GM08714 (cell line): ENCODE data around the gene SERPINC1.
"Not testable (repeated sequence)": the region's sequence is repeated elsewhere in the genome, so short reads cannot be mapped to it uniquely, and the experiment has no call there.

Source experiments
- H3K4me3 ChIP-seq: fragments of 200-500 bp; sonication (Bioruptor generic); 2 replicates; pipeline ENCODE4 v1.5.1; 2014; ENCODE audit warnings: mild to moderate bottlenecking, low read length, inconsistent platforms
- ZNF274 ChIP-seq: IDR thresholded peaks from 2 replicates; pipeline ENCODE4 v1.6.1; 2012; ENCODE audit warnings: mild to moderate bottlenecking, low read depth, low read length

The SERPINC1 gene

DNA sequence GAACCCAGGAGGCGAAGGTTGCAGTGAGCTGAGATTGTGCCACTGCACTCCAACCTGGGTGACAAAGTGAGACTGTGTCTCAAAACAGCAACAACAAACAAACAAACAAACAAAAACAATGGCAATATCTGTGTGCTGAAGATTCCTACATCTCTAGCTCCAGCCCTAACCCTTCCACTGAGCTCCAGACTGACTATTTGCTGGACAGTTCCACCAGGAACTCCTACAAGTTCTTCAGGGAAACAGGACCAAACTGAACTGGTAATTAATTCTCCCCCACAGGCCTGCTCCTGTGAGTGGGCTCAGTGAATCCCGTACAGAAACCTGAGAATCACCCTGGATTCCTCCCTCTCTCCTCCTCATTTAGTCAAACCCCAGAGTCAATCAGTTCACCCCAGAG lies 1.5 kb downstream of the SERPINC1 start:
- no peak for TF ChIP-seq ZNF274
- H3K4me3 ChIP-seq = no peak overlapping the region

DNA sequence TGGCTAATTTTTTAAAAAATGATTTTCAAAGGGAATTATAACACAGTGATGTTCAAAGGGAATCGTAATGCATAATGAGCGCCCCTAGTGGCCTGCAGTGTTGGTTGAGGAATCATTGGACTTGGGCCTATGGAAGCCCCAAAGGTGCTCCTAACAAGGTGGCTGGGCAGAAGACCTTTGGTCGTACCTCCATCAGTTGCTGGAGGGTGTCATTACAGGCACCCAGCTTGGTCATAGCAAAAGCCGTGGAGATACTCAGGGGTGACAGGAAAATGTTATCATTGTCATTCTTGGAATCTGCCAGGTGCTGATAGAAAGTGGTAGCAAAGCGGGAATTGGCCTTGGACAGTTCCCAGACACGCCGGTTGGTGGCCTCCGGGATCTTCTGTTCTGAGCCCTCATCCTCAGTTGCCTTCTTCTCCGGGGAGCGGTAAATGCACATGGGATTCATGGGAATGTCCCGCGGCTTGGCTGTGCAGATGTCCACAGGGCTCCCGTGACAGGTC lies 2.7 kb downstream of the SERPINC1 start:
- no peak for TF ChIP-seq ZNF274
- no peak overlapping the region for H3K4me3 ChIP-seq

DNA sequence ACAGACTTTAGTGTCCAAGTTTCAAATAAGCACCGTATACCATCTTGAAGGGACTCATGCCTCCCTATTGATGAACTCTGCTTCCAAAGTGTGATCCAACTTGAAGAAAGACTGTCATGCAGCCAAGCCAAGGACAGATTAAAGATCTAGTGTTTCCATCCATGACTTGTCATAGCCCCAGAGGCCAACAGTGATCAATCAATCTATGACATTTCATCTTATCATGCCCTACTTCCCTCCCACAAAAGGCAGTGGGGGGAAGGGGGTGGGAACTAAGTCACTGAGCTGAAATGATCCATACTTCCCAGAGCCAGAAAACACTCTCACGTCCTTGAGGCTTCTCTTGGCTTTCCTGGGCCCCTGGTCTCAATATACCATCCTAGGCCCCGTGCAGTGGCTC lies 4.0 kb downstream of the SERPINC1 start:
- no peak overlapping the region for H3K4me3 ChIP-seq
- TF ChIP-seq ZNF274 = no peak

DNA sequence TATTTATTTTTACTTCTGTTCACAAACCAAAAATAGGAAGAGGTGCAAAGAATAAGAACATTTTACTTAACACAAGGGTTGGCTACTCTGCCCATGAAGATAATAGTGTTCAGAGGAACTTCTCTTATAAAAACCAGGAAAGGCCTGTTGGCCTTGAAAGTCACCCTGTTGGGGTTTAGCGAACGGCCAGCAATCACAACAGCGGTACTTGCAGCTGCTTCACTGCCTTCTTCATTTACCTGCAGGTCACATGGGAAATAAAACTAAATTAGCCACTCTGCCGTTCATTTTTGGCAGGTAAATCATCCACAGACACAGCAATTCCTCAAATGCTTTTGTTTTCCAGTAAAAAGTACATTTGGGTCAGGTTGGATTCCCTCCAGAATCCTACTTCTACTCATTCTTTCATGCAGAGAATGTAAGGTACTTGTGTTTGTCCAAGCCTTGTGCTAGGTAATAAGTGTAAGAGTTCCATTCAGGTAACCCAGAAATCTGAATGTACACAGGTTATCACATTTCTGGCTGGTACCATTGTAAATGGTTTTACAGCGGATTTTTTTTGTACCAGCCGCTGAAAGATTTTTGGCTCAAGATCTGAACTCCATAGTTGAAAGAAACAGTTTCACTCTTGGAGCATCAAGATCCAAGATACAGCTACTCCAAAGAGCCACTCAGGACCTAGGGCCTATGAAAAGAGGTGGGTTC lies 13.1 kb downstream of the SERPINC1 start:
- TF ChIP-seq ZNF274 = no peak
- no peak overlapping the region for H3K4me3 ChIP-seq

DNA sequence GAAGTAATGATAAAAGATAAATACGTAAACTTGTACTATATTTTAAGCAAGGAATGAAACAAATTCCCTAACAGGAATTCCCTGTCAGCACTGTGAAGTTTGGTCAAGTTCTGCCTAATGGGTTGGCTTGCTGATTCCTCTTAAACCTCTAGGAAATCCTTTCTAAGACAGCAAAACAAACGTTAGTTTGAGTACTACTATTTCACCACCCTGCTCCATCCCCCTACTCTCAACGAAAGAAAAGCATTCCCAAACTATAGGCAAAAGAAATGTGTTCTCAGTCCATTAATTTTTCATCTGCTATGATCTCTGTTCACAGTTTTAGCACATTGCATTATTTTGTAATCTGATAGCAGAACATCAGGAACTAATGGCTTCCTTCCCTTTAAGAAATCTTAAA lies 16.1 kb downstream of the SERPINC1 start:
- H3K4me3 ChIP-seq = no peak overlapping the region

DNA sequence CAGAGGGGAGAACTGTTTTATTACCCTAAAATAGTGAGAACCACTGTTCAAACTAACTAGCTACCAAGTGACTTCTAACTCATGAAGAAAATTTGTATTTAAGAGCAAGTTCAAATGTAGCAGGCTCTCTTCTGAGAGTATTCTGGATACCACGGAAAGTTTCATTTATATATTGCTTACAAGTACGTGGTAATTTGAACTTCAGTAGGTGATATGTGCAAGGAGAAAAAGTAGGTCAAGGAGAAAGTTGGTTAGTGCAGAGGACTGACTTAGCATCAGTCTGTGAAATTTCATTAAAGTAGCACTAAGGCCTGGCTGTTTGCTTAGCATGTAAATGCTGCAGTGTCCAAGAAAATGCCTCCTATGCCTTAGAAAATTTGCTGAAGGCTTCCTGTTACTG lies 16.7 kb downstream of the SERPINC1 start:
- TF ChIP-seq ZNF274 = no peak
- H3K4me3 ChIP-seq = no peak overlapping the region

More for the DNA sequence above, 16.1 kb downstream of the SERPINC1 start:
- no peak for TF ChIP-seq ZNF274

DNA sequence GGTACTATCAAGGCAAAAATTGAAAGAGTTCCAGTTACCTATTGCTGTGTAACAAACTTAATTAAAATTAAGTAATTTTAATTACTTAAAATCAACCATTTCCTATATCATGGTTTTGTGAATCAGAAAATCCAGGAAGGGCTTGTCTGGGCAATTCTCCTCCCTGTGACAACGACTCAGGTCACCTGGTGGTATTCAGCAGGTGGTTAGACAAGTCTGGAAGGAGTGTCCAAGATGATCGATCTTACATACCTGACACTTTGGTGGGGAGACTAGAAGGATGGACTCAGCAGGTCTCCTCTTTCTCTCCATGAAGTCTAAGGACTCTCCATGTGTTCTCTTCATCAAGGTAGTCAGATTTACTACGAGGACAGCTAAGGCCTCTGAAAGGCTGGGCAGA lies 22.9 kb downstream of the SERPINC1 start:
- no peak overlapping the region for H3K4me3 ChIP-seq
- TF ChIP-seq ZNF274 = no peak

DNA sequence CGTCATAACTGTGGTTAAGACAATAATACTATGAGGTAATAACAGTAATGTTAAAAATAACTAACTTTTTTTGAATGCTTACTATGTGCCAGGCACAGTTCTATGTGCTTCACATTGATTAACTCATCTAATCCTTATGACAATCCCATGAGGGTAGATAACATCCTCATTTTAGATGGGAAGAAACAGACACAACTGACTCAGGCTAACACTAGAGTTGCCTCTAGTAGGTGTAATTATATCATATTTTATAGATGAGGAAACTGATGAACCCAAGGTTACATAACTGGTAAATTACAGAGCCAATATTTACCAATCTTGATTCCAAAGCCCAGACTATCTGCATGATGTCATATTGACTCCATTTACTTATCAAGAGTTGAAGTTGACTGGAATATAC lies 23.5 kb downstream of the SERPINC1 start:
- no peak overlapping the region for H3K4me3 ChIP-seq
- no peak for TF ChIP-seq ZNF274

DNA sequence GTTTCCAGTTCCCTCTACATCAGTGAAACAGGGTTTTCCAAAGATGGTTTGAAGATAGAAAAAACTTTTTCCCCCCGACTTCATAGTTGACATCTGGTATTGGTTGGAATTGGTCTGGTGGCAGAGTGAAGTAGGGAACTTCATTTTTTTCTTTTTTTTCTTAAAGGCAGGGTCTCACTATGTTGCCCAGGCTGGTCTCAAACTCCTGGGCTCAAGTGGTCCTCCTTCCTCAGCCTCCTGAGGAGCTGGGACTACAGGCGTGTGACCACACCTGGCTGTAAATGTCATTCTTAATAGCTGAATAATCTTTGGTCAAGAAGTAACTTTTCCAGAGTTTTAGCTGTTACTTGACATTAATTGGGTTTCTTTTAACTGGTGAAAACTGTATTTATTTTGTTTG lies 27.2 kb downstream of the SERPINC1 start:
- TF ChIP-seq ZNF274 = no peak
- H3K4me3 ChIP-seq = no peak overlapping the region

DNA sequence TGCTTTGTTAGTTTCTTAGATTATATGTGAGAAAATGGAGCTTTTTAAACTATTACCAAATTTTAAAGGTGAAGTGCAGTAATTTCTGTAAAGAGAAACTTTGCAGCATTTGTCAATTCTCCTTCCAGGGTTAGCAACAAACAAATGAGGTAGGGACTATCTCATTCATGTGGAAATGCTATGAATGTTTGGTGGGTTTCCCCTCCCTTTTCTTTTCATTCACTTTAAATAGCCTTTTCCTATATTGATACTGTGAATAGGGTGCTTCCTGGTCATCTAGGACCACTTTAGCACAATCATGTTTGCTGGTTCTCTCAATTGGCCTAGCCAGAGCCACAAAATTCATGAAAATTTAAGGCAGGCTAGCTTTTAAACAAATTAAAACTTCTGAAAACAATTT lies 28.4 kb downstream of the SERPINC1 start:
- H3K4me3 ChIP-seq = no peak overlapping the region
- TF ChIP-seq ZNF274 = no peak

DNA sequence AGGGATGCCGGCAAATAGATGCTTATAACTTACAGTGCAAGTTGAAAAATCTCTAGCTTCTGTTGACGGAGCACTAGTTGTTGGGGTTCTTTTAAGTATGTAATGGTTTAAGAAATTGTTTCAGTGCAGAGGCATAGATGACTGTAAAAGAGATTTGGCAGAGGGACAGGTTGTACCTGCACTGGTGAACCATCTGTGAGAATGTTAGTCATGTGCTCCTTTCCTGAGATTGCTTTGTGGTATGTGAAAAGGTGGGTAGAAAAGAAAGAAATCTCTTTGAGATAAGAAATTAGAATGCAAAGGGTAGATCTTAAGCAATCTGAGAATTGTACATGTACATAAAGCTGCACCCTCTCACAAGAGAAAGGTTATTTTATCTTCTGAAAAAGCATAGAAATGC lies 29.5 kb downstream of the SERPINC1 start:
- no peak overlapping the region for H3K4me3 ChIP-seq
- TF ChIP-seq ZNF274 = no peak

DNA sequence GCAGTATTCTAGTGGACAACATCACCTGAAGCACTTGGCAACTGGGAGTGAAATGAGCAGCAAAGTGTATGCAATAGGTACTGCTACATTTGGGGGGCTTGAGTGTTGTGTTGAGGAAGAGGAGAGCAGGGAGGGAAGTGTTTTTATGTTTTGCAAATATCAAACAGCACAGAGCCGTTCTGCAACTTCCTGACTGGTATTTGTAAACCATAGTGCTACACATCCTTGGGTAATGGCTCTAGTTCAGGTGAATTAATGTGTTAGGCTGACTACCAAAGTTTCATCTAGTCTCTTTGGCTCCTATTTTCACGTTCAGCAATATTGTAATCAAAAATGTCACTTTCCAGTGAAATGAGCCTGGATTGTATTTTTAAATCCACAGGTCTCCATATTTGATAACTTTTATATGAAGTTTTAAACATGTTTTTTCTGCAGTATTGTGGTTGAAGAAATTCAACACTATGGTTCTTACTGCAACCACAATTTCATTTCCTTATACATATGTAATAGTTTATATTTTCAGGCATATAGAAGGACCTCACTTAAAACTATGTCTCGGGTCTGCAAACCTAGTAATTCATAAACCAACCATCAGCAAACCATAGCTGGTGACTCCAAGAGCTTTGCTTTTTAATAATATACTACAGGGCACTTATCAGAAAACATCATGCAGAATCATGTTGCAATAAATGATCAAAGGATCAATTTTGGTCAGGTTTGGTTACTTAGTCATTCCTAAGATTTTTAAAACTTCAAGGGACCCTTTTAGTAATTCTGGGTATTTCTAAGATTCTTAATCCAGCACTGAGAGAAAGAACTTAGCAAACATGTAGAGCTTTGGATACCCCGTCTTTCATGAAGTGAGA lies 30.1 kb downstream of the SERPINC1 start:
- H3K4me3 ChIP-seq = no peak overlapping the region
- no peak for TF ChIP-seq ZNF274

DNA sequence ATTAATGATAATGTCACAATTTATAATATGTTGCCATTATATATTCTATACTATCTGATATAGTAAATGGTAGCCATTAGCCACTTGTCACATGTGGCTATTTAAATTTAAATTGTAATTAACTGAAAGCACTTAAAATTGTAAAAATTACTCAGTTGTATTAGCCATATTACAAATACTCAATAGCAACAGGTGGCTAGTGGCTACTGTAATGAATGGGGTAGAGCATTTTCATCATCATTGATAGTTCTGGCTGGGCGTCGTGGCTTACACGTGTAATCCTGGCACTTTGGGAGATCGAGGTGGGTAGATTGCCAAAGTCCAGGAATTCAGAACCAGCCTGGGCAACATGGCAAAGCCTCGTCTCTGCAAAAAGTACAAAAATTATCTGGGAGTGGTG lies 32.4 kb downstream of the SERPINC1 start:
- TF ChIP-seq ZNF274 = no peak
- H3K4me3 ChIP-seq = no peak overlapping the region

DNA sequence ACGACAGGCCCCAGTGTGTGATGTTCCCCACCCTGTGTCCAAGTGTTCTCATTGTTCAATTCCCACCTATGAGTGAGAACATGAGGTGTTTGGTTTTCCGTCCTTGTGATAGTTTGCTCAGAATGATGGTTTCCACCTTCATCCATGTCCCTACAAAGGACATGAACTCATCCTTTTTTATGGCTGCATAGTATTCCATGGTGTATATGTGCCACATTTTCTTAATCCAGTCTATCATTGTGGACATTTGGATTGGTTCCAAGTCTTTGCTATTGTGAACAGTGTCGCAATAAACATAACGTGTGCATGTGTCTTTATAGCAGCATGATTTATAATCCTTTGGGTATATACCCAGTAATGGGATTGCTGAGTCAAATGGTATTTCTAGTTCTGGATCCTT lies 36.0 kb downstream of the SERPINC1 start:
- H3K4me3 ChIP-seq = not testable (repeated sequence)

DNA sequence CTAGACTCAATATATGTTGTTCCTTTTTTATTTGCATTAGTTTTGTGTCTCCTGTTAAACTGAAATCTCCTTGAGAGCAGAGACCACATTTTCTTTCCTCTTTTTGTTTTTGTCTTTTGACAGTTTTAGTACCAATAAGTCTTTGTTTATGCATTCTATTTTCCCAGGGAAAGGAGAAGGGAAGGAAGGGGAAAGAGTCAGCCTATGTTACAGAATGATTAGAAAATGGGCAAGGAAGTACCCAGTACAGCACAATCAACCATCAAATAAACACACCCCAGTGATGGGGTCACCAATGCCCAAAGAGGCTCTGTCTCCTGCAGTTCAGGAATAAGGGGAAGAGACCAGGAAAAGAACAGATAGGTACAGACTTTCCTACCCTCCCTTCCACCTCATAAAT lies 38.9 kb downstream of the SERPINC1 start:
- H3K4me3 ChIP-seq = no peak overlapping the region
- TF ChIP-seq ZNF274 = no peak
